Measurements from ENCODE around the gene SKAP2. TPM values are rescaled to one million over a fixed set of nuclear protein-coding genes. Genes with fewer than 3 reads are reported as not detected.

Gene SKAP2
- total RNA-seq, 6 donors from 2014 or later: 21.7 to 57.2 (median 32.6) TPM

DNA sequence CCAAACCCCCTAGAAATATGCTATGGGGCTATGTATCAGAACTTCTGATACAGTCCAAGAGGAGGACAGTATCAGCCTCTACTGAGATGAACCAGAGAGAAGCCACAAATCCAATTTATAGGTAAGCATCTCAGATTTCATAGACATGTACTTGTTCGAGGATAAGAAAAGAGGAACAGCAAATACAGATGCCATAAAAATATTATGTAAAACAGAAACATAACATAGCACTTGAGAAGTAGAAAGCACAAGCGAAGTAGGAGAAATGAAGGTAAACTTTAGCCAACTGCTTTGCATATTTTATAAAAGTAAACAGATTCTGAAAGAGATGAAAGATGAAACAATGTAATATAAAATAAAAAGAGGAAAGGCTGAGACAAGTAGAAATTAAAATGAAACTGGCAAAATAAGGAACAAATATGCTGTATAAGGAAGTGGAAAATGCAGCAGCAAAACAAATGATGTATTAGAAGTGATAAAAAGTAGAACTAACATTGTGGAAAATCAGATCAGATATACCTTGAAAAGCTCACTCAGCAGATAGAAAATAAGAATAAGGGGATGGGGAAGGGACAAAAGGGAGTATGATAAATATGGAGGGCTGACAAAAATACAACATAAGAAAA is 135.1 kb downstream of the SKAP2 start:
- Histone ChIP-seq H3K9me3 (no peaks in the 10 kb centered on the region), H3K27me3 (no peaks in the 10 kb centered on the region), H3K36me3 (peaks cover 0 to 2% (median 0%) of the 10 kb centered on the region in 4 donors), H3K4me1 (no peaks in the 10 kb centered on the region), H3K4me3 (no peak overlapping the region), H3K27ac (no peak overlapping the region)
- WGBS, 2 donors: 62 to 67% methylated on average over 2 of the region's 2 CpGs
- DNase-seq (no peak), ATAC-seq (ENCODE audit: low FRiP score in 2 of 2) (peak in 1 of 2 donors; percentile 39)
- TF ChIP-seq CTCF (IDR thresholded peaks at IDR 0.05) (no peak), POLR2AphosphoS5 (IDR thresholded peaks at IDR 0.05) (no peak), EP300 (IDR thresholded peaks at IDR 0.05) (no peak), POLR2A (IDR thresholded peaks at IDR 0.05) (no peak)

- no peak for ATAC-seq (ENCODE audit: low FRiP score in 2 of 2)
- peaks cover 0 to 7% (median 0%) of the 10 kb centered on the region in 4 donors for H3K36me3 ChIP-seq
- TF ChIP-seq POLR2A (IDR thresholded peaks at IDR 0.05): no peak
- no peaks in the 10 kb centered on the region for H3K9me3 ChIP-seq
- DNase-seq: no peak
- no peak overlapping the region for H3K4me3 ChIP-seq
- no peaks in the 10 kb centered on the region for H3K4me1 ChIP-seq
- 36 to 42% methylated on average over 1 of the region's 1 CpG for WGBS, 2 donors
- H3K27me3 ChIP-seq: no peaks in the 10 kb centered on the region
- H3K27ac ChIP-seq: no peak overlapping the region
Measured at GRCh38 chr7:26726051-26726450, 138.3 kb downstream of the SKAP2 start.

DNA sequence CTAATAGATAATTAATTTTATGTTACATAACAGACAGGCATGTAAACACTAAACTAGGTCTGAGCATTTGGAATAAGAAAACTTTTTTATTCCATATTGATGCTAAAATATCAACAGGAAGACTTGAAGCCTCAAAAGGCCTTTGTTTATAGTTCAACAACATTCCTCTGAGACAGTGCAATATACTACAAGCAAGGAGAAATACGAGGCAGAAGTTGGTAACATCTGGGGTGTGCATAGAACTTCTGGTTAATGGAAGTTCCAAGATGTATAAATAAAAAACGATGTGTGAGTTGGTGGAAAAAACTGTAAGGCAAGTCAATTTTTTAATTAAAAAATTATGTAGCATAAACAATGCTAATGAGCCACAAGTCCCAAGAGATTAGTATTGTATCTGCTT is 139.6 kb downstream of the SKAP2 start:
- ATAC-seq (ENCODE audit: low FRiP score in 2 of 2) (no peak), DNase-seq (no peak)
- Histone ChIP-seq H3K4me1 (no peaks in the 10 kb centered on the region), H3K27me3 (no peaks in the 10 kb centered on the region), H3K36me3 (peaks cover 0 to 7% (median 0%) of the 10 kb centered on the region in 4 donors), H3K27ac (no peak overlapping the region), H3K9me3 (no peaks in the 10 kb centered on the region), H3K4me3 (no peak overlapping the region)
- 21 to 34% methylated on average over 2 of the region's 2 CpGs for WGBS, 2 donors
- TF ChIP-seq POLR2AphosphoS5 (IDR thresholded peaks at IDR 0.05): no peak

- H3K36me3 ChIP-seq: peaks cover 0 to 7% (median 0%) of the 10 kb centered on the region in 4 donors
Measured at GRCh38 chr7:26723129-26723528, 141.3 kb downstream of the SKAP2 start.

GRCh38 chr7:26721450-26721849 is 142.9 kb downstream of the SKAP2 start:
- Histone ChIP-seq H3K4me1 (no peaks in the 10 kb centered on the region), H3K36me3 (peaks cover 0 to 12% (median 0%) of the 10 kb centered on the region in 4 donors), H3K4me3 (no peak overlapping the region), H3K27ac (no peak overlapping the region), H3K27me3 (no peaks in the 10 kb centered on the region), H3K9me3 (no peaks in the 10 kb centered on the region)
- no peak for ATAC-seq (ENCODE audit: low FRiP score in 2 of 2)
- DNase-seq: no peak
- no peak for TF ChIP-seq EP300 (IDR thresholded peaks at IDR 0.05)
- no peak for TF ChIP-seq POLR2A (IDR thresholded peaks at IDR 0.05)
- TF ChIP-seq CTCF (IDR thresholded peaks at IDR 0.05): no peak
- TF ChIP-seq POLR2AphosphoS5 (IDR thresholded peaks at IDR 0.05): no peak

More at GRCh38 chr7:26723129-26723528, 141.3 kb downstream of the SKAP2 start:
- Histone ChIP-seq H3K27ac (no peak overlapping the region), H3K9me3 (no peaks in the 10 kb centered on the region), H3K4me1 (no peaks in the 10 kb centered on the region), H3K27me3 (no peaks in the 10 kb centered on the region), H3K4me3 (no peak overlapping the region)
- no peak for DNase-seq
- WGBS, 2 donors: 42 to 45% methylated on average over 4 to 5 of the region's 5 CpGs
- ATAC-seq (ENCODE audit: low FRiP score in 2 of 2): no peak
- TF ChIP-seq POLR2A (IDR thresholded peaks at IDR 0.05): no peak

- ATAC-seq (ENCODE audit: low FRiP score in 2 of 2) (no peak), DNase-seq (no peak)
- Histone ChIP-seq H3K4me1 (no peaks in the 10 kb centered on the region), H3K36me3 (peaks cover 0 to 10% (median 0%) of the 10 kb centered on the region in 4 donors), H3K27me3 (no peaks in the 10 kb centered on the region), H3K4me3 (no peak overlapping the region), H3K27ac (no peak overlapping the region), H3K9me3 (no peaks in the 10 kb centered on the region)
- TF ChIP-seq CTCF (IDR thresholded peaks at IDR 0.05) (no peak), EP300 (IDR thresholded peaks at IDR 0.05) (no peak), POLR2A (IDR thresholded peaks at IDR 0.05) (no peak), POLR2AphosphoS5 (IDR thresholded peaks at IDR 0.05) (no peak)
- 82 to 95% methylated on average over 1 of the region's 1 CpG for WGBS, 2 donors
Measured at GRCh38 chr7:26718063-26718462, 146.3 kb downstream of the SKAP2 start.
